AG04449 (cell line): Measurements from ENCODE around the gene NOTCH2.

Experiments
- CTCF ChIA-PET: fragments of 350-600 bp; formaldehyde crosslinking; extraction: SDS; loops from one replicate; lab custom pipeline; 2021; ENCODE audit warnings: antibody characterized with exemption; lab: Yijun Ruan, JAX
- POLR2A ChIA-PET: fragments of 400-600, 350-600 bp; formaldehyde crosslinking; extraction: SDS; loops from one replicate; lab custom pipeline; 2020; ENCODE audit warnings: antibody characterized with exemption, inconsistent platforms; lab: Yijun Ruan, JAX
- DNase-seq: peaks from one replicate; pipeline ENCODE4 v3.0.0-alpha.2; 2010; ENCODE audit warnings: low read depth, low spot score
- H3K4me3 ChIP-seq: 2 replicates; pipeline ENCODE4 v1.5.1; 2011; ENCODE audit warnings: low read depth, mild to moderate bottlenecking, control low read depth, low read length
- TF ChIP-seq, protein P1 (sequence below): IDR thresholded peaks from one replicate; pipeline ENCODE4 v1.5.1; 2011; ENCODE audit warnings: mild to moderate bottlenecking, moderate library complexity, low read length, control low read depth, inconsistent platforms; ENCODE audit not compliant: insufficient read depth; ENCODE audit errors: missing control alignments

The NOTCH2 gene

GRCh38 chr1:119915517-119915916 lies 153.9 kb downstream of the NOTCH2 start:
- no peak for DNase-seq
- TF ChIP-seq, protein P1, sequence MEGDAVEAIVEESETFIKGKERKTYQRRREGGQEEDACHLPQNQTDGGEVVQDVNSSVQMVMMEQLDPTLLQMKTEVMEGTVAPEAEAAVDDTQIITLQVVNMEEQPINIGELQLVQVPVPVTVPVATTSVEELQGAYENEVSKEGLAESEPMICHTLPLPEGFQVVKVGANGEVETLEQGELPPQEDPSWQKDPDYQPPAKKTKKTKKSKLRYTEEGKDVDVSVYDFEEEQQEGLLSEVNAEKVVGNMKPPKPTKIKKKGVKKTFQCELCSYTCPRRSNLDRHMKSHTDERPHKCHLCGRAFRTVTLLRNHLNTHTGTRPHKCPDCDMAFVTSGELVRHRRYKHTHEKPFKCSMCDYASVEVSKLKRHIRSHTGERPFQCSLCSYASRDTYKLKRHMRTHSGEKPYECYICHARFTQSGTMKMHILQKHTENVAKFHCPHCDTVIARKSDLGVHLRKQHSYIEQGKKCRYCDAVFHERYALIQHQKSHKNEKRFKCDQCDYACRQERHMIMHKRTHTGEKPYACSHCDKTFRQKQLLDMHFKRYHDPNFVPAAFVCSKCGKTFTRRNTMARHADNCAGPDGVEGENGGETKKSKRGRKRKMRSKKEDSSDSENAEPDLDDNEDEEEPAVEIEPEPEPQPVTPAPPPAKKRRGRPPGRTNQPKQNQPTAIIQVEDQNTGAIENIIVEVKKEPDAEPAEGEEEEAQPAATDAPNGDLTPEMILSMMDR, result no peak
- CTCF ChIA-PET, result no interaction called here

DNA sequence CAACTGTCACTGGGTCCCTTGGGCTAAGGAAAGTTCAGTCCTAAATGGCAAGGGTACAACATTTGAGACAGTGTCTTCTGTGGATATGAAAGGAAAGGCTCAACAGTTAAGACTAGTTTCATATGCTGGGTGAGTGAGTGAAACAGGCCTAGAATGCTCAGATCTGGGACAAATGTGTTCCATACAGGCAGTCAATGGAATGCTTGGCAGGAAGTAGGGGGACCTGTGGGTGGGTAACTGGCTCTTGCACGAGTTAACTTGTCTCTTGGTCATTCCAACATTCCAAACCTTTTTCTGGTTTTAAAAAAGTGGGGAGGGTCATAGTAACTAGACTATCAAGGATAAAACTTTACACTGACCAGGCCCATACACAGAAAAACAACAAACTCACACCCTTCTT lies 155.4 kb downstream of the NOTCH2 start:
- CTCF ChIA-PET, result no interaction called here

More at GRCh38 chr1:119915517-119915916, 153.9 kb downstream of the NOTCH2 start:
- POLR2A ChIA-PET, result no interaction called here
- H3K4me3 ChIP-seq, result no peak overlapping the region

GRCh38 chr1:119912963-119913362 lies 156.5 kb downstream of the NOTCH2 start:
- CTCF ChIA-PET, result interaction anchor here (1.0 kb wide), 1 partner anchor 29 kb away, joined by 3 read pairs; no protein-coding TSS in a partner anchor
- POLR2A ChIA-PET, result no interaction called here

More for the DNA sequence above, 155.4 kb downstream of the NOTCH2 start:
- H3K4me3 ChIP-seq, result no peak overlapping the region
- TF ChIP-seq, protein P1, result no peak
- POLR2A ChIA-PET, result no interaction called here
- no peak for DNase-seq

GRCh38 chr1:119911775-119912174 lies 157.7 kb downstream of the NOTCH2 start:
- TF ChIP-seq, protein P1, result no peak
- POLR2A ChIA-PET, result no interaction called here
- CTCF ChIA-PET, result interaction anchor here (1.4 kb wide), 1 partner anchor 26 kb away, joined by 4 read pairs; no protein-coding TSS in a partner anchor
- no peak overlapping the region for H3K4me3 ChIP-seq
- no peak for DNase-seq

More at GRCh38 chr1:119912963-119913362, 156.5 kb downstream of the NOTCH2 start:
- no peak for DNase-seq
- H3K4me3 ChIP-seq, result no peak overlapping the region
- TF ChIP-seq, protein P1, result no peak

DNA sequence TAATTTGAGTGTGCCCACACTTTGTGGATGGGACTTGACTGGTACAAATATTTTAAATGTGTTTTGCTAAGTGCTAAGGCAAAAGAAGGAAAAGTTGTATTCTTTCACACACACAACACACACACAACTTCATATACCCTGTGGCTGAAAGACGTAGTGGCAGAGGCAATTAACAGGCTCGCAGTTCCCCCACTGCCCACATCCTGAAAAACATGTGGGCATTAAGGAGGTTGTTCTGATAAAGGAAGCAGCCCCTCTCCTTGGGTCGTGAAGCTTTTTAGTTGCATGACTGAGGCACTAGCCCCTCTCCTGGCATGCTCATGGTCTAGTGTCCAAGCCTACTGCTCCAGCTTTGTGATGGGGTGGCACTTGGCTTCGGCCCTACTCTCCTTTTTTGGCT lies 158.8 kb downstream of the NOTCH2 start:
- ChIA-PET POLR2A (no interaction called here), CTCF (interaction anchor here (0.8 to 1.4 kb wide), 4 partner anchors 24 to 39 kb away, joined by 3 to 5 read pairs (median 4); no protein-coding TSS in a partner anchor)
- no peak overlapping the region for H3K4me3 ChIP-seq
- no peak for DNase-seq
- TF ChIP-seq, protein P1, result no peak

DNA sequence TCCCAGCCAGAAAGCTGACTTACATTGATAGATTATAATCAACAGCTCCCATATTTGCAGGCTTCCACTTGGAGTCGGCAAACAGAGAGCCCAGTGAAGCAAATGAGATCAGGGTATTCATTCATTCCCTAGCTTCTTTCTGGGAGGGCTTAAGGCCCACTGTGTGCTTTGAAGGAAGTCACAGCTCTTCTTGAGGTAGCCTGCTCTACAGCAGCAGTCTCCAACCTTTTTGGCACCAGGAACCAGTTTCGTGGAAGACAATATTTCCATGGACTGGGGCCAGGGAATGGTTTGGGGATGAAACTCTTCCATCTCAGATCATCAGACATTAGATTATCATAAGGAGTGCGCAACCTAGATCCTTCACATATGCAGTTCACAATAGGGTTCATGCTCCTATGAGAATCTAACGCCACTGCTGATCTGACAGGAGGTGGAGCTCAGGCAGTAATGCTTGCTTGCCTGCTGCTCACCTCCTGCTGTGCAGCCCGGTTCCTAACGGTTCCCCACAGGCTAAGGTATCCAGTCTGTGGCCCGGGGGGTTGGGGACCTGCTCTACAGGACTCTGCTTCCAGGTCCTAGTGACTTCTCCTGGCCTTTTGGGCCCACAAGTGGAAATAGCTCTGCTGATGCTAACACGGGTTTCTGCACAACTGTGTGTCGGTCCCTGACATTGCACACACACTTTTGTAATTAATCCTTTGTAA lies 159.4 kb downstream of the NOTCH2 start:
- POLR2A ChIA-PET, result no interaction called here
- TF ChIP-seq, protein P1, result no peak
- DNase-seq, result no peak
- H3K4me3 ChIP-seq, result no peak overlapping the region
- CTCF ChIA-PET, result interaction anchor here (0.8 to 1.4 kb wide), 6 partner anchors 23 to 101 kb away, joined by 3 to 5 read pairs (median 4); no protein-coding TSS in a partner anchor
